ENCODE results near the gene CD79A.
"Not testable (repeated sequence)": the region's sequence is repeated elsewhere in the genome, so short reads cannot be mapped to it uniquely, and the experiment has no call there.

CD79A gene

GRCh38 chr19:41905273-41906002 lies 28.4 kb downstream of the CD79A start:
- no peak for DNase-seq (ENCODE audit: low spot score)

- no peak for DNase-seq (ENCODE audit: low spot score)
Measured at GRCh38 chr19:41906271-41906670, 29.2 kb downstream of the CD79A start.

GRCh38 chr19:41906916-41907680 lies 30.0 kb downstream of the CD79A start:
- DNase-seq (ENCODE audit: low spot score): no peak

GRCh38 chr19:41907994-41908615 lies 31.0 kb downstream of the CD79A start:
- DNase-seq (ENCODE audit: low spot score): no peak

GRCh38 chr19:41908724-41909464 lies 31.8 kb downstream of the CD79A start:
- DNase-seq (ENCODE audit: low spot score): no peak

GRCh38 chr19:41909706-41910105 lies 32.6 kb downstream of the CD79A start:
- no peak for DNase-seq (ENCODE audit: low spot score)

- no peak for DNase-seq (ENCODE audit: low spot score)
Measured at GRCh38 chr19:41910240-41910991, 33.3 kb downstream of the CD79A start.

GRCh38 chr19:41910992-41911888 lies 34.2 kb downstream of the CD79A start:
- DNase-seq (ENCODE audit: low spot score): no peak

GRCh38 chr19:41911889-41912731 lies 35.0 kb downstream of the CD79A start:
- no peak for DNase-seq (ENCODE audit: low spot score)

- no peak for DNase-seq (ENCODE audit: low spot score)
Measured at GRCh38 chr19:41912899-41913537, 35.9 kb downstream of the CD79A start.

- DNase-seq (ENCODE audit: low spot score): no peak
Measured at GRCh38 chr19:41913538-41914423, 36.7 kb downstream of the CD79A start.

- DNase-seq (ENCODE audit: low spot score): not testable (repeated sequence)
Measured at GRCh38 chr19:41914424-41914834, 37.4 kb downstream of the CD79A start.

GRCh38 chr19:41915021-41915775 lies 38.1 kb downstream of the CD79A start:
- DNase-seq (ENCODE audit: low spot score): no peak

GRCh38 chr19:41915776-41916414 lies 38.8 kb downstream of the CD79A start:
- DNase-seq (ENCODE audit: low spot score): no peak

GRCh38 chr19:41917676-41918075 lies 40.6 kb downstream of the CD79A start:
- no peak for DNase-seq (ENCODE audit: low spot score)

- DNase-seq (ENCODE audit: low spot score): no peak
Measured at GRCh38 chr19:41918095-41918494, 41.0 kb downstream of the CD79A start.
